ENCODE measurements around the gene KDM4D.
"Not testable (repeated sequence)": the region's sequence is repeated elsewhere in the genome, so short reads cannot be mapped to it uniquely, and the experiment has no call there.

Gene KDM4D

GRCh38 chr11:94988748-94989147, 15.2 kb downstream of the KDM4D start:
- no peaks in the 10 kb centered on the region for H3K27me3 ChIP-seq (ENCODE audit: control insufficient read depth in 2 of 2, insufficient read depth in 2 of 2, low read length in 2 of 2)
- no peak overlapping the region for H3K27ac ChIP-seq (ENCODE audit: low read depth in 2 of 2, low read length in 2 of 2)
- no peaks in the 10 kb centered on the region for H3K9me3 ChIP-seq (ENCODE audit: control insufficient read depth in 2 of 2, low read length in 2 of 2)
- no peaks in the 10 kb centered on the region for H3K36me3 ChIP-seq (ENCODE audit: control insufficient read depth in 2 of 2, insufficient read depth in 2 of 2, low read length in 2 of 2)
- no peak overlapping the region for H3K4me3 ChIP-seq (ENCODE audit: low read length in 2 of 2)
- H3K9ac ChIP-seq (ENCODE audit: low read depth in 1 of 2, low read length in 2 of 2), result no peak overlapping the region
- no peaks in the 10 kb centered on the region for H3K4me1 ChIP-seq (ENCODE audit: control insufficient read depth in 2 of 2, insufficient read depth in 2 of 2, low read length in 2 of 2)

DNA sequence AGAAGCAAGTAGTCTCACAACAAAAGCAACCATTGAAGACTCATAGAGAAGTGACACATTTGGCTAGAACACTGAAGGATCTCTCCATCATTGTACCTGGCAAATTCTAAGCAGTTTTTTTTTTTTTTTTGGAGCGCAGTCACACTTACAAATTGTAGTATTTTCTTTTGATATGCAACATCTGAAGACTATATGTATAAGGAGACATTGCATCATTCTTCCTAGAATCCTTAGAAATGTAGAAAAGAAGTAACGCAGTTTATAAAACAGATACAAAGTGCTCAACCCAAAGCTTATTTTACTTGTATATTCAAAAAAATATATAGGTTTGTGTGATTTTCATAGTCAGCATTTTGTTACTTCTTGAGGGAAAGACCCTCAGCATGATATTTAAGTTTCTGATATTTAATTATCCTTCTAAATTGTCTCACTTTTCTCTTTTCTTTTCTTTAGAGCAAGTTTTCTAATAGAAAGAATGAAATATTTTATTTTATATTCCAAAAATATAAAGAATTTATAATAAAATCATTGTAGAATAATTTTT, 20.0 kb downstream of the KDM4D start:
- Histone ChIP-seq H3K36me3 (ENCODE audit: control insufficient read depth in 2 of 2, insufficient read depth in 2 of 2, low read length in 2 of 2) (no peaks in the 10 kb centered on the region), H3K4me1 (ENCODE audit: control insufficient read depth in 2 of 2, insufficient read depth in 2 of 2, low read length in 2 of 2) (no peaks in the 10 kb centered on the region), H3K27ac (ENCODE audit: low read depth in 2 of 2, low read length in 2 of 2) (no peak overlapping the region), H3K9me3 (ENCODE audit: control insufficient read depth in 2 of 2, low read length in 2 of 2) (no peaks in the 10 kb centered on the region), H3K4me3 (ENCODE audit: low read length in 2 of 2) (no peak overlapping the region), H3K9ac (ENCODE audit: low read depth in 1 of 2, low read length in 2 of 2) (no peak overlapping the region), H3K27me3 (ENCODE audit: control insufficient read depth in 2 of 2, insufficient read depth in 2 of 2, low read length in 2 of 2) (no peaks in the 10 kb centered on the region)

DNA sequence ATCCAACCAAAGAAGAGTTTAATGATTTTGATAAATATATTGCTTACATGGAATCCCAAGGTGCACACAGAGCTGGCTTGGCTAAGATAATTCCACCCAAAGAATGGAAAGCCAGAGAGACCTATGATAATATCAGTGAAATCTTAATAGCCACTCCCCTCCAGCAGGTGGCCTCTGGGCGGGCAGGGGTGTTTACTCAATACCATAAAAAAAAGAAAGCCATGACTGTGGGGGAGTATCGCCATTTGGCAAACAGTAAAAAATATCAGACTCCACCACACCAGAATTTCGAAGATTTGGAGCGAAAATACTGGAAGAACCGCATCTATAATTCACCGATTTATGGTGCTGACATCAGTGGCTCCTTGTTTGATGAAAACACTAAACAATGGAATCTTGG, 23.9 kb downstream of the KDM4D start:
- H3K4me3 ChIP-seq (ENCODE audit: low read length in 2 of 2), result no peak overlapping the region
- H3K27ac ChIP-seq (ENCODE audit: low read depth in 2 of 2, low read length in 2 of 2), result no peak overlapping the region
- H3K36me3 ChIP-seq (ENCODE audit: control insufficient read depth in 2 of 2, insufficient read depth in 2 of 2, low read length in 2 of 2), result no peaks in the 10 kb centered on the region

DNA sequence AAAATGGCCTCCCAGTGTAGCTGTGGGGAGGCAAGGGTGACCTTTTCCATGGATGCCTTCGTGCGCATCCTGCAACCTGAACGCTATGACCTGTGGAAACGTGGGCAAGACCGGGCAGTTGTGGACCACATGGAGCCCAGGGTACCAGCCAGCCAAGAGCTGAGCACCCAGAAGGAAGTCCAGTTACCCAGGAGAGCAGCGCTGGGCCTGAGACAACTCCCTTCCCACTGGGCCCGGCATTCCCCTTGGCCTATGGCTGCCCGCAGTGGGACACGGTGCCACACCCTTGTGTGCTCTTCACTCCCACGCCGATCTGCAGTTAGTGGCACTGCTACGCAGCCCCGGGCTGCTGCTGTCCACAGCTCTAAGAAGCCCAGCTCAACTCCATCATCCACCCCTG, 24.8 kb downstream of the KDM4D start:
- Histone ChIP-seq H3K27ac (ENCODE audit: low read depth in 2 of 2, low read length in 2 of 2) (no peak overlapping the region), H3K4me3 (ENCODE audit: low read length in 2 of 2) (no peak overlapping the region), H3K9ac (ENCODE audit: low read depth in 1 of 2, low read length in 2 of 2) (no peak overlapping the region), H3K9me3 (ENCODE audit: control insufficient read depth in 2 of 2, low read length in 2 of 2) (no peaks in the 10 kb centered on the region), H3K36me3 (ENCODE audit: control insufficient read depth in 2 of 2, insufficient read depth in 2 of 2, low read length in 2 of 2) (no peaks in the 10 kb centered on the region), H3K27me3 (ENCODE audit: control insufficient read depth in 2 of 2, insufficient read depth in 2 of 2, low read length in 2 of 2) (no peaks in the 10 kb centered on the region), H3K4me1 (ENCODE audit: control insufficient read depth in 2 of 2, insufficient read depth in 2 of 2, low read length in 2 of 2) (no peaks in the 10 kb centered on the region)

More for the DNA sequence above, 23.9 kb downstream of the KDM4D start:
- Histone ChIP-seq H3K4me1 (ENCODE audit: control insufficient read depth in 2 of 2, insufficient read depth in 2 of 2, low read length in 2 of 2) (no peaks in the 10 kb centered on the region), H3K9ac (ENCODE audit: low read depth in 1 of 2, low read length in 2 of 2) (no peak overlapping the region), H3K27me3 (ENCODE audit: control insufficient read depth in 2 of 2, insufficient read depth in 2 of 2, low read length in 2 of 2) (no peaks in the 10 kb centered on the region), H3K9me3 (ENCODE audit: control insufficient read depth in 2 of 2, low read length in 2 of 2) (no peaks in the 10 kb centered on the region)

- no peak overlapping the region for H3K4me3 ChIP-seq (ENCODE audit: low read length in 2 of 2)
- H3K27me3 ChIP-seq (ENCODE audit: control insufficient read depth in 2 of 2, insufficient read depth in 2 of 2, low read length in 2 of 2), result no peaks in the 10 kb centered on the region
- no peaks in the 10 kb centered on the region for H3K9me3 ChIP-seq (ENCODE audit: control insufficient read depth in 2 of 2, low read length in 2 of 2)
- H3K27ac ChIP-seq (ENCODE audit: low read depth in 2 of 2, low read length in 2 of 2), result no peak overlapping the region
- H3K36me3 ChIP-seq (ENCODE audit: control insufficient read depth in 2 of 2, insufficient read depth in 2 of 2, low read length in 2 of 2), result no peaks in the 10 kb centered on the region
- no peaks in the 10 kb centered on the region for H3K4me1 ChIP-seq (ENCODE audit: control insufficient read depth in 2 of 2, insufficient read depth in 2 of 2, low read length in 2 of 2)
- no peak overlapping the region for H3K9ac ChIP-seq (ENCODE audit: low read depth in 1 of 2, low read length in 2 of 2)
Measured at GRCh38 chr11:95003716-95004115, 30.2 kb downstream of the KDM4D start.

DNA sequence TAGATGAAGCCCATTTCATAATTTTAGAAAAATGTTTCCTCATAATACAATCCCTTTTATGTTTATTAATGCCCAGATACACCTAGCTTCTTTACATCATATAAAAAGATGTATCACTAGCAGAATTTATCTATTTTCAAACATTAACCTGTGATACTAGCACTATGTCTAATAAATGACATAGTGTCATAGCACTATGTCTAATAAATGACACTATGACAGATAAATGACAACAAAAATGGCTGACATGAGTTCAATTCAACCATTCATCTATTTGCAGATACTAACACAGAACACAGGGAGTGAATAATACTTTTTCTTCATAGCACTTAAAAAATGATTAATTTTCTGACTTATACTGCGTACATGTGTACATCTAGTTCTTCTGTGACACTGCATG, 32.1 kb downstream of the KDM4D start:
- Histone ChIP-seq H3K27me3 (ENCODE audit: control insufficient read depth in 2 of 2, insufficient read depth in 2 of 2, low read length in 2 of 2) (peaks cover 0 to 2% of the 10 kb centered on the region in 2 donors), H3K9me3 (ENCODE audit: control insufficient read depth in 2 of 2, low read length in 2 of 2) (no peaks in the 10 kb centered on the region), H3K36me3 (ENCODE audit: control insufficient read depth in 2 of 2, insufficient read depth in 2 of 2, low read length in 2 of 2) (no peaks in the 10 kb centered on the region), H3K9ac (ENCODE audit: low read depth in 1 of 2, low read length in 2 of 2) (no peak overlapping the region), H3K4me1 (ENCODE audit: control insufficient read depth in 2 of 2, insufficient read depth in 2 of 2, low read length in 2 of 2) (no peaks in the 10 kb centered on the region), H3K27ac (ENCODE audit: low read depth in 2 of 2, low read length in 2 of 2) (no peak overlapping the region), H3K4me3 (ENCODE audit: low read length in 2 of 2) (no peak overlapping the region)

GRCh38 chr11:95011376-95011775, 37.9 kb downstream of the KDM4D start:
- no peaks in the 10 kb centered on the region for H3K4me1 ChIP-seq (ENCODE audit: control insufficient read depth in 2 of 2, insufficient read depth in 2 of 2, low read length in 2 of 2)
- no peaks in the 10 kb centered on the region for H3K9me3 ChIP-seq (ENCODE audit: control insufficient read depth in 2 of 2, low read length in 2 of 2)
- H3K9ac ChIP-seq (ENCODE audit: low read depth in 1 of 2, low read length in 2 of 2), result no peak overlapping the region
- H3K27ac ChIP-seq (ENCODE audit: low read depth in 2 of 2, low read length in 2 of 2), result no peak overlapping the region
- H3K27me3 ChIP-seq (ENCODE audit: control insufficient read depth in 2 of 2, insufficient read depth in 2 of 2, low read length in 2 of 2), result peaks cover 0 to 2% of the 10 kb centered on the region in 2 donors
- no peaks in the 10 kb centered on the region for H3K36me3 ChIP-seq (ENCODE audit: control insufficient read depth in 2 of 2, insufficient read depth in 2 of 2, low read length in 2 of 2)
- H3K4me3 ChIP-seq (ENCODE audit: low read length in 2 of 2), result no peak overlapping the region

DNA sequence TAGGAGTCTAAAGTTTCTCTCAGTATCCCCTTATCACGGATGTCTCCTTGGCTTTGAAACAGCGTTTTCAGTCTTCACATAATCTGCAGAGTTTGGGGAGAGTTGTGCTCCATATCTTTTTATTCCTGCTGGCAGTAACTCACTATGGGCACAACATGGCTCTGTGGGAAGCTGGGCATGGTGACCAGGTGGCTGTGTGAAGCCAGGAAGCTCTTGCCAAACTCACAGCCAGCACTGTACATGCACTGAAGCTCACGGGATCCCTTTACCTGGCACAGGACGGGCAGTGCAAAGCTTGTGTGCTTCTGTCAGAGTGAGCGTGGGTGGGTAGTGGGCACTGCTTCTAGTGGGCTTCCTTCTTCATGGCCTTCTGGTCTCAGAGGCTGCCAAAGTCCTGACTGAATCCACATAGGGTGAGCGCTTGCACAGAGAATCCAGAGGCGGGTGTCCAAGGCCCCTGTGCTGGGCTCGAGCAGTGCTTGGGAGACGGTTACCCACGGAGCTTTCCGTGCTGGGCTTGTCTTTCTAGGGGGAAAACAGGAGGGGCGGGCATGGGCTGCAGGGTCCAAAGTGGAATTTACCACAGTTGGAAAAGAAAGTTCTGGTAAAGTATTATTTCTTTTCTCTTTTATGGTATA, 40.8 kb downstream of the KDM4D start:
- no peak overlapping the region for H3K27ac ChIP-seq (ENCODE audit: low read depth in 2 of 2, low read length in 2 of 2)
- no peak overlapping the region for H3K9ac ChIP-seq (ENCODE audit: low read depth in 1 of 2, low read length in 2 of 2)
- no peaks in the 10 kb centered on the region for H3K9me3 ChIP-seq (ENCODE audit: control insufficient read depth in 2 of 2, low read length in 2 of 2)
- no peaks in the 10 kb centered on the region for H3K27me3 ChIP-seq (ENCODE audit: control insufficient read depth in 2 of 2, insufficient read depth in 2 of 2, low read length in 2 of 2)
- no peaks in the 10 kb centered on the region for H3K36me3 ChIP-seq (ENCODE audit: control insufficient read depth in 2 of 2, insufficient read depth in 2 of 2, low read length in 2 of 2)
- no peaks in the 10 kb centered on the region for H3K4me1 ChIP-seq (ENCODE audit: control insufficient read depth in 2 of 2, insufficient read depth in 2 of 2, low read length in 2 of 2)
- no peak overlapping the region for H3K4me3 ChIP-seq (ENCODE audit: low read length in 2 of 2)

DNA sequence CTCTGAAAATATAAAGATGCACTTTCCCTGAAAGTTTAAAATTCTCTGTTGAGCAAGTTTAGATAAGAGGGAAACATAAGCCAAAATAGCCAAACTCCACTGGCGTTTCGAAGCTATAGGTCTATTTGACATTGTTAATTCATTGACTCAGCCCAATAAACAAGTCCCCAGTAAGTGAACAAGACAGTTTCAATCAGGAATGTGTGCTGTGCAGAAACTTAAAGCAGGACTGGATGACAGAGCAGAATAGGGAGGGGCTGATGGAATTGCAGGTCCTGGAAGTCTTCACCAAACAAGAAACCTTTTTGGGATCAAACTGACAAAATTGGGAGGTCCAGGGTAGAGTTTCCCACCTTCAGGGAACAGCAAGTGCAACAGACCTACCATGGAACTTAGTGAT, 42.6 kb downstream of the KDM4D start:
- no peaks in the 10 kb centered on the region for H3K36me3 ChIP-seq (ENCODE audit: control insufficient read depth in 2 of 2, insufficient read depth in 2 of 2, low read length in 2 of 2)
- H3K9me3 ChIP-seq (ENCODE audit: control insufficient read depth in 2 of 2, low read length in 2 of 2), result no peaks in the 10 kb centered on the region
- H3K27me3 ChIP-seq (ENCODE audit: control insufficient read depth in 2 of 2, insufficient read depth in 2 of 2, low read length in 2 of 2), result no peaks in the 10 kb centered on the region
- H3K4me3 ChIP-seq (ENCODE audit: low read length in 2 of 2), result no peak overlapping the region
- H3K27ac ChIP-seq (ENCODE audit: low read depth in 2 of 2, low read length in 2 of 2), result no peak overlapping the region
- no peaks in the 10 kb centered on the region for H3K4me1 ChIP-seq (ENCODE audit: control insufficient read depth in 2 of 2, insufficient read depth in 2 of 2, low read length in 2 of 2)
- no peak overlapping the region for H3K9ac ChIP-seq (ENCODE audit: low read depth in 1 of 2, low read length in 2 of 2)

DNA sequence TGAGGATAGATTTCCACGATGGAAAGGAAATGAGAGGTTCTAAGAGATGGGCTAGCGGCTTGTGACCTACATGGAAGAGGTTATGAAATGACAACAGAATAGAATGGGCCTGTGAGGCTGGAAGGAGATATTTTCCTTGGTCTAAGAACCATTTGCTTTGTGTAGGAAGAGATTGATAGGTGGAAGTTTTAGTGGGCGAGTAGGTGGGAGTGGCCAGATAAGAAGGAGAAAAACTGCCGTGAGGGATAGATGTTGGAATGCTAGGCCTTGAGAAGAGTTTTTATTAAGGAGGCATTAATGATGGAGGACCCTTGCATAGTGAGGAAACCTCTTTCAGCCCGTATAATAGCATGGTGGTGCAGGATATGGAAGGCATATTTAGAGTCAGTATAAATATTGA, 48.0 kb downstream of the KDM4D start:
- H3K9ac ChIP-seq (ENCODE audit: low read depth in 1 of 2, low read length in 2 of 2); H3K4me1 ChIP-seq (ENCODE audit: control insufficient read depth in 2 of 2, insufficient read depth in 2 of 2, low read length in 2 of 2); H3K9me3 ChIP-seq (ENCODE audit: control insufficient read depth in 2 of 2, low read length in 2 of 2); H3K4me3 ChIP-seq (ENCODE audit: low read length in 2 of 2); H3K27ac ChIP-seq (ENCODE audit: low read depth in 2 of 2, low read length in 2 of 2); H3K36me3 ChIP-seq (ENCODE audit: control insufficient read depth in 2 of 2, insufficient read depth in 2 of 2, low read length in 2 of 2); H3K27me3 ChIP-seq (ENCODE audit: control insufficient read depth in 2 of 2, insufficient read depth in 2 of 2, low read length in 2 of 2): not testable (repeated sequence)

All from mucosa of rectum (tissue), 2 donors.